Vagina (tissue), 2 donors: ENCODE results near the gene ACSM2B.

Source experiments
- CTCF ChIP-seq, 3 experiments: fragments of 450-650 bp in 2 of 3; fragments of 200-600 bp in 1 of 3; sonication (generic) in 1 of 3; IDR thresholded peaks; one replicate each; pipeline ENCODE4 v1.5.1; 2017 to 2019; ENCODE audit warnings: antibody characterized with exemption in 3 of 3, mild to moderate bottlenecking in 2 of 3, moderate library complexity in 2 of 3
- POLR2A ChIP-seq, 2 donors: fragments of 450-650 bp; IDR thresholded peaks; one replicate each; pipeline ENCODE4 v1.6.1; 2017; ENCODE audit warnings: antibody characterized with exemption in 2 of 2, mild to moderate bottlenecking in 2 of 2, moderate library complexity in 2 of 2
- POLR2AphosphoS5 ChIP-seq, 2 donors: sonication (generic); formaldehyde crosslinking; IDR thresholded peaks; one replicate each; pipeline ENCODE4 v1.9.0; 2017; ENCODE audit warnings: antibody characterized with exemption in 2 of 2, mild to moderate bottlenecking in 2 of 2, low read depth in 1 of 2; ENCODE audit not compliant: insufficient read depth in 1 of 2

- TF ChIP-seq CTCF (IDR thresholded peaks at IDR 0.05), result no peak
- no peak for TF ChIP-seq POLR2A (IDR thresholded peaks at IDR 0.05)
- no peak for TF ChIP-seq POLR2AphosphoS5 (IDR thresholded peaks at IDR 0.05; ENCODE audit: insufficient read depth in 1 of 2, low read depth in 1 of 2)
Measured at GRCh38 chr16:20624205-20624604, 48.0 kb upstream of the ACSM2B start.
